ENCODE data around the gene MAP1LC3A. TPM values are rescaled to one million over a fixed set of nuclear protein-coding genes. Genes with fewer than 3 reads are reported as not detected.
A peak's percentile ranks its signal among the peaks of the same experiment; 100 is the strongest.

Gene MAP1LC3A
- total RNA-seq, 1 experiment from 2014 or later: 0.13 TPM

GRCh38 chr20:34560614-34561013 lies 2.1 kb downstream of the MAP1LC3A start:
- peaks cover 8% of the 10 kb centered on the region for H3K36me3 ChIP-seq
- H3K27me3 ChIP-seq: no peaks in the 10 kb centered on the region
- H3K9me3 ChIP-seq: no peaks in the 10 kb centered on the region
- no peak for DNase-seq
- no peak overlapping the region for H3K4me3 ChIP-seq

GRCh38 chr20:34561661-34562060 lies 3.1 kb downstream of the MAP1LC3A start:
- no peaks in the 10 kb centered on the region for H3K9me3 ChIP-seq
- peaks cover 8% of the 10 kb centered on the region for H3K36me3 ChIP-seq
- H3K4me3 ChIP-seq: no peak overlapping the region
- DNase-seq: no peak
- no peaks in the 10 kb centered on the region for H3K27me3 ChIP-seq

- peaks cover 8% of the 10 kb centered on the region for H3K36me3 ChIP-seq
- no peak overlapping the region for H3K4me3 ChIP-seq
- no peaks in the 10 kb centered on the region for H3K27me3 ChIP-seq
- peak; percentile 31 for DNase-seq
- H3K9me3 ChIP-seq: no peaks in the 10 kb centered on the region
Observed at GRCh38 chr20:34562641-34563040, 4.1 kb downstream of the MAP1LC3A start.

- no peaks in the 10 kb centered on the region for H3K9me3 ChIP-seq
- H3K36me3 ChIP-seq: peaks cover 14% of the 10 kb centered on the region
- no peak for DNase-seq
- H3K27me3 ChIP-seq: no peaks in the 10 kb centered on the region
- no peak overlapping the region for H3K4me3 ChIP-seq
Observed at GRCh38 chr20:34564833-34565232, 6.3 kb downstream of the MAP1LC3A start.

GRCh38 chr20:34566978-34567891 lies 8.7 kb downstream of the MAP1LC3A start:
- H3K4me3 ChIP-seq: no peak overlapping the region
- DNase-seq: no peak

GRCh38 chr20:34567892-34568865 lies 9.7 kb downstream of the MAP1LC3A start:
- Histone ChIP-seq H3K4me3 (no peak overlapping the region), H3K27me3 (no peaks in the 10 kb centered on the region), H3K9me3 (no peaks in the 10 kb centered on the region), H3K36me3 (peaks cover 17% of the 10 kb centered on the region)
- DNase-seq: no peak

More at GRCh38 chr20:34566978-34567891, 8.7 kb downstream of the MAP1LC3A start:
- Histone ChIP-seq H3K9me3 (no peaks in the 10 kb centered on the region), H3K27me3 (no peaks in the 10 kb centered on the region), H3K36me3 (peaks cover 21% of the 10 kb centered on the region)

GRCh38 chr20:34569598-34569997 lies 11.1 kb downstream of the MAP1LC3A start:
- no peak for DNase-seq

GRCh38 chr20:34570859-34571306 lies 12.4 kb downstream of the MAP1LC3A start:
- Histone ChIP-seq H3K4me3 (no peak overlapping the region), H3K9me3 (no peaks in the 10 kb centered on the region), H3K27me3 (no peaks in the 10 kb centered on the region), H3K36me3 (peaks cover 17% of the 10 kb centered on the region)
- no peak for DNase-seq

More at GRCh38 chr20:34569598-34569997, 11.1 kb downstream of the MAP1LC3A start:
- Histone ChIP-seq H3K27me3 (no peaks in the 10 kb centered on the region), H3K4me3 (no peak overlapping the region), H3K36me3 (peaks cover 17% of the 10 kb centered on the region), H3K9me3 (no peaks in the 10 kb centered on the region)

- H3K4me3 ChIP-seq: no peak overlapping the region
- no peaks in the 10 kb centered on the region for H3K27me3 ChIP-seq
- no peak for DNase-seq
- H3K36me3 ChIP-seq: peaks cover 17% of the 10 kb centered on the region
- no peaks in the 10 kb centered on the region for H3K9me3 ChIP-seq
Observed at GRCh38 chr20:34571753-34572152, 13.2 kb downstream of the MAP1LC3A start.

GRCh38 chr20:34573541-34574300 lies 15.2 kb downstream of the MAP1LC3A start:
- H3K4me3 ChIP-seq: no peak overlapping the region
- no peaks in the 10 kb centered on the region for H3K27me3 ChIP-seq
- H3K9me3 ChIP-seq: no peaks in the 10 kb centered on the region
- peaks cover 22% of the 10 kb centered on the region for H3K36me3 ChIP-seq
- no peak for DNase-seq

- H3K27me3 ChIP-seq: no peaks in the 10 kb centered on the region
- DNase-seq: no peak
- no peaks in the 10 kb centered on the region for H3K9me3 ChIP-seq
- H3K36me3 ChIP-seq: peaks cover 21% of the 10 kb centered on the region
- no peak overlapping the region for H3K4me3 ChIP-seq
Observed at GRCh38 chr20:34574426-34574825, 15.9 kb downstream of the MAP1LC3A start.

- DNase-seq: no peak
- Histone ChIP-seq H3K36me3 (peaks cover 17% of the 10 kb centered on the region), H3K4me3 (no peak overlapping the region), H3K9me3 (no peaks in the 10 kb centered on the region), H3K27me3 (no peaks in the 10 kb centered on the region)
Observed at GRCh38 chr20:34574861-34575260, 16.3 kb downstream of the MAP1LC3A start.

- no peak for DNase-seq
- Histone ChIP-seq H3K36me3 (peaks cover 16% of the 10 kb centered on the region), H3K4me3 (no peak overlapping the region), H3K9me3 (no peaks in the 10 kb centered on the region), H3K27me3 (no peaks in the 10 kb centered on the region)
Observed at GRCh38 chr20:34575271-34575670, 16.8 kb downstream of the MAP1LC3A start.

GRCh38 chr20:34575756-34576155 lies 17.2 kb downstream of the MAP1LC3A start:
- Histone ChIP-seq H3K9me3 (no peaks in the 10 kb centered on the region), H3K4me3 (no peak overlapping the region), H3K27me3 (no peaks in the 10 kb centered on the region), H3K36me3 (peaks cover 21% of the 10 kb centered on the region)
- DNase-seq: no peak

- DNase-seq: no peak
- peaks cover 18% of the 10 kb centered on the region for H3K36me3 ChIP-seq
Observed at GRCh38 chr20:34577061-34577460, 18.5 kb downstream of the MAP1LC3A start.

GRCh38 chr20:34578025-34578424 lies 19.5 kb downstream of the MAP1LC3A start:
- no peak for DNase-seq

More at GRCh38 chr20:34577061-34577460, 18.5 kb downstream of the MAP1LC3A start:
- Histone ChIP-seq H3K27me3 (no peaks in the 10 kb centered on the region), H3K4me3 (no peak overlapping the region), H3K9me3 (no peaks in the 10 kb centered on the region)

More at GRCh38 chr20:34578025-34578424, 19.5 kb downstream of the MAP1LC3A start:
- Histone ChIP-seq H3K4me3 (no peak overlapping the region), H3K36me3 (peaks cover 20% of the 10 kb centered on the region), H3K9me3 (no peaks in the 10 kb centered on the region), H3K27me3 (no peaks in the 10 kb centered on the region)
